Fibroblast of the aortic adventitia (primary cell): ENCODE results near the gene DAND5. TPM values are rescaled to one million over a fixed set of nuclear protein-coding genes. Genes with fewer than 3 reads are reported as not detected.
A peak's percentile ranks its signal among the peaks of the same experiment; 100 is the strongest.

ENCODE experiments used
- DNase-seq: peaks from one replicate; pipeline ENCODE4 v3.0.0-alpha.2; 2010; ENCODE audit warnings: low read depth
- H3K4me3 ChIP-seq: 2 replicates; pipeline ENCODE4 v1.5.1; 2011; ENCODE audit warnings: low read depth, mild to moderate bottlenecking, control low read depth, low read length, moderate library complexity
- CTCF ChIP-seq: IDR thresholded peaks from 2 replicates; pipeline ENCODE4 v1.5.1; 2011; ENCODE audit warnings: mild to moderate bottlenecking, low read length, control low read depth, inconsistent platforms; ENCODE audit not compliant: insufficient read depth
- total RNA-seq: library from RNA; depleted of rRNA; stranded (reverse); fragments of >200 nt; gene quantifications from 2 replicates; pipeline ENCODE4 v1.2.3, GENCODE V29; 2012; ENCODE audit warnings: low replicate concordance

The DAND5 gene
- total RNA-seq, 1 donor: 0.18 TPM

DNA sequence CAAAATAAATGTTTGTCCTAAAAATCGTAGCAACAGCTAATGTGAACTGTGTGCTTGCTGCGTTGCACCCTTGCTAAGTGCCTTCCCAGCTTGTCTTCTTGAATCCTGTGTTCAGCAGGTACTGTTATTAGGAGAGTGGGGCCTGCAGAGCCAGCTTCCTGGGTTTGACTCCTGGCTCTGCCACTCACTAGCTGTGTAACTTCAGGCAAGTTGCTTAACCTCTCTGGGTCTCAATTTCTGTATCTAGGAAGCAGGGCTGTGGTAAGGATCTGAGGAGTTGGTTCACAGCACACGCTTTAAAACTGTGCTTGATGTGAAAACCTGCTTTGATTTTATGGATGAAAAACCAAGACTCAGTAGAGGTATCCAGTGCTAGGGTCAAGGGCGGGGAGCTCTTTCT, 35.9 kb downstream of the DAND5 start:
- no peak for TF ChIP-seq CTCF
- DNase-seq: no peak
- no peak overlapping the region for H3K4me3 ChIP-seq

- no peak for TF ChIP-seq CTCF
- no peak for DNase-seq
- H3K4me3 ChIP-seq: no peak overlapping the region
Measured at GRCh38 chr19:13005861-13006370, 36.5 kb downstream of the DAND5 start.

GRCh38 chr19:13006431-13007281, 37.3 kb downstream of the DAND5 start:
- TF ChIP-seq CTCF: no peak
- no peak for DNase-seq
- no peak overlapping the region for H3K4me3 ChIP-seq

- peak; percentile 42 for DNase-seq
- peak overlapping the region; percentile 22 for H3K4me3 ChIP-seq
- peak; percentile 9 for TF ChIP-seq CTCF
Measured at GRCh38 chr19:13007292-13008045, 38.1 kb downstream of the DAND5 start.

GRCh38 chr19:13008926-13009787, 39.8 kb downstream of the DAND5 start:
- DNase-seq: peak; percentile 57
- H3K4me3 ChIP-seq: no peak overlapping the region
- TF ChIP-seq CTCF: no peak
